Ovary (tissue), 9 donors: Measurements from ENCODE around the gene NUDT4. TPM values are rescaled to one million over a fixed set of nuclear protein-coding genes. Genes with fewer than 3 reads are reported as not detected.

ENCODE experiments used
- DNase-seq, 5 donors: peaks; one replicate each; pipeline ENCODE4 v3.0.0-alpha.2; 2019 to 2020
- H3K27ac ChIP-seq, 2 donors: fragments of 200-600 bp; one replicate each; pipeline versions ENCODE4 v1.5.1 to v1.8.0; 2019 to 2022
- H3K27me3 ChIP-seq: fragments of 200-600 bp; one replicate; pipeline ENCODE4 v1.8.0; 2022
- H3K36me3 ChIP-seq: fragments of 200-600 bp; sonication (generic); one replicate; pipeline ENCODE4 v1.5.1; 2019
- H3K4me1 ChIP-seq: one replicate; pipeline ENCODE4 v1.8.1; 2013; ENCODE audit warnings: mild to moderate bottlenecking, moderate library complexity; ENCODE audit not compliant: insufficient read depth
- H3K4me3 ChIP-seq: fragments of 200-600 bp; sonication (generic); one replicate; pipeline ENCODE4 v1.5.1; 2017
- H3K9me3 ChIP-seq, 2 donors: fragments of 200-600 bp in 1 of 2; sonication (generic) in 1 of 2; one replicate each; pipeline versions ENCODE4 v1.5.1 to v1.8.1; 2013 to 2019; ENCODE audit warnings: mild to moderate bottlenecking in 1 of 2, moderate library complexity in 1 of 2
- CTCF ChIP-seq, 3 donors: fragments of 450-650 bp in 2 of 3; fragments of 200-600 bp in 1 of 3; IDR thresholded peaks; one replicate each; pipeline versions ENCODE4 v1.5.1 to v1.8.0; 2016 to 2022; ENCODE audit warnings: antibody characterized with exemption in 3 of 3, mild to moderate bottlenecking in 1 of 3
- EP300 ChIP-seq: sonication (generic); formaldehyde crosslinking; IDR thresholded peaks from one replicate; pipeline ENCODE4 v1.6.1; 2017; ENCODE audit warnings: antibody characterized with exemption
- POLR2A ChIP-seq: fragments of 450-650 bp; IDR thresholded peaks from one replicate; pipeline ENCODE4 v1.6.1; 2017; ENCODE audit warnings: antibody characterized with exemption, mild to moderate bottlenecking, moderate library complexity
- WGBS, 3 donors: extraction: QIAGEN DNeasy Blood & Tissue Kit in 1 of 3; methylation state at CpG; one replicate each; pipeline versions ENCODE4 v1.1.5 to v1.1.7; 2013 to 2017; 5-methylcytosine and 5-hydroxymethylcytosine counted together
- intact Hi-C, 4 donors: fragments of 100-400 bp; cut with DNase I; formaldehyde crosslinking; loops; one replicate each; pipeline versions ENCODE4 v1.11.0 to v1.15.1; 2022 to 2023
- polyA plus RNA-seq, 2 donors: library from polyadenylated mRNA; stranded (reverse); fragments of 200-250 nt in 1 of 2; fragments of 350-450 nt in 1 of 2; fragmentation: Illumina TruSeq in 1 of 2; extraction: RNeasy Lipid Tissue Mini Kit (QIAGEN cat#74804) in 1 of 2; gene quantifications; one replicate each; pipeline ENCODE4 v1.2.3, GENCODE V29; 2013 to 2014
- total RNA-seq, 7 donors: library from RNA; depleted of rRNA in 2 of 7; stranded (reverse); fragments of >200 nt in 2 of 7; fragmentation: NEBNext Ultra II Directional in 3 of 7; extraction: Animal tissue kit (Norgen Biotek cat#: 25700) in 3 of 7; gene quantifications; one replicate each; pipeline versions ENCODE4 v1.1.0 to v1.2.4, GENCODE V29; 2016 to 2023
- donor health status: DM: no; HTN: no; CAD: no; lungs with moderate emphysema.
- donor health status: DM: no; HTN: no; CAD: no.
- donor health status: Bipolar disorder and iron deficiency.
- donor health status: DM: yes; HTN: yes; CAD: no.
- donor health status: DM: no; HTN: no; CAD: no.
- donor health status: DM: yes; HTN: yes; CAD: no.

Gene NUDT4
- total and polyA plus RNA-seq, 9 donors: 102 to 185 (median 141) TPM

DNA sequence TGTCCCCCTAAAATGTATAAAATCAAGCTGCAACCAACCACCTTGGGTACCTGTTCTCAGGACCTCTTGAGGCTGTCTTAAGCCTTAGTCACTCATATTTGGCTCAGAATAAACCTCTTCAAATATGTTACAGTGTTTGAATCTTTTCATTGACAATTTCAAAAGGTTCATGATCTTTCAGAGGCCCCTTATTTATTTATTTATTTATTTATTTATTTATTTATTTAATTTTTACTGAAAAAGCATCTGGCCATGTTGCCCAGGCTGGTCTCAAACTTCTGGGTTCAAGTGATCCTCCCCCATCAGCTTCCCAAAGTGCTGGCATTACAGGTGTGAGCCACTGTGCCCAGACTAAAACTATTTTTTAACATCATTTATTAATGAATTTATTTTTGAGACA is 8.2 kb upstream of the NUDT4 start:
- Histone ChIP-seq H3K4me1 (no peaks in the 10 kb centered on the region), H3K9me3 (no peaks in the 10 kb centered on the region), H3K36me3 (no peaks in the 10 kb centered on the region), H3K27ac (no peak overlapping the region), H3K27me3 (no peaks in the 10 kb centered on the region), H3K4me3 (no peak overlapping the region)
- TF ChIP-seq CTCF (IDR thresholded peaks at IDR 0.05) (no peak), EP300 (no peak), POLR2A (no peak)
- no peak for DNase-seq
- intact Hi-C loops: no loop called here

DNA sequence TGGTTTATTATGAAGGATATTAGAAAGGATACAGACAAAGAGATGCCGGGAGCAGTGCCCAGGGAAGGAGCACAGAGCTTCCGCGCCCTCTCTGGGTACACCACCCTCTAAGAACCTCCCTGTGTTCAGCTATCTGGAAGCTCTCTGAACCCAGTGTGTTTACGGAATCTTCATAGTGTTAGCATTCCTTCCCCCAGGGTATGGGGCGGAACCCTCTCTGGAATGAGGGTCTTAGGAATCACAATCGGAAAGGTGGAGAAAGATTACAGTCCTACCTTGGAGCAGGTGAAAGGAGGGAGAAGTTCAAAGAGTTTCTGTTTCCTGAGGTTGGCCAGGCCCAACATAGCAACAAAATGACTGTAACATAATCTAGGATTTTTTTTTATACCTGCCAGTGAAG is 6.8 kb upstream of the NUDT4 start:
- no peak for DNase-seq
- TF ChIP-seq POLR2A (no peak), CTCF (IDR thresholded peaks at IDR 0.05) (no peak), EP300 (no peak)
- WGBS, 3 donors: 95 to 97% (median 96%) methylated on average over 6 of the region's 6 CpGs
- H3K36me3 ChIP-seq: no peaks in the 10 kb centered on the region
- H3K4me3 ChIP-seq: no peak overlapping the region
- no peaks in the 10 kb centered on the region for H3K9me3 ChIP-seq
- peaks cover 3% of the 10 kb centered on the region for H3K4me1 ChIP-seq
- no peaks in the 10 kb centered on the region for H3K27me3 ChIP-seq
- no peak overlapping the region for H3K27ac ChIP-seq
- intact Hi-C loops: no loop called here

- intact Hi-C loops: no loop called here
- TF ChIP-seq EP300: no peak
- TF ChIP-seq POLR2A: no peak
- no peak for TF ChIP-seq CTCF (IDR thresholded peaks at IDR 0.05)
- 87 to 93% (median 91%) methylated on average over 2 of the region's 2 CpGs for WGBS, 3 donors
- H3K27ac ChIP-seq: no peak overlapping the region
- no peak for DNase-seq
- no peaks in the 10 kb centered on the region for H3K9me3 ChIP-seq
- H3K27me3 ChIP-seq: no peaks in the 10 kb centered on the region
- peaks cover 6% of the 10 kb centered on the region for H3K4me1 ChIP-seq
- H3K36me3 ChIP-seq: no peaks in the 10 kb centered on the region
- H3K4me3 ChIP-seq: no peak overlapping the region
Observed at GRCh38 chr12:93373961-93374656, 3.6 kb upstream of the NUDT4 start.

DNA sequence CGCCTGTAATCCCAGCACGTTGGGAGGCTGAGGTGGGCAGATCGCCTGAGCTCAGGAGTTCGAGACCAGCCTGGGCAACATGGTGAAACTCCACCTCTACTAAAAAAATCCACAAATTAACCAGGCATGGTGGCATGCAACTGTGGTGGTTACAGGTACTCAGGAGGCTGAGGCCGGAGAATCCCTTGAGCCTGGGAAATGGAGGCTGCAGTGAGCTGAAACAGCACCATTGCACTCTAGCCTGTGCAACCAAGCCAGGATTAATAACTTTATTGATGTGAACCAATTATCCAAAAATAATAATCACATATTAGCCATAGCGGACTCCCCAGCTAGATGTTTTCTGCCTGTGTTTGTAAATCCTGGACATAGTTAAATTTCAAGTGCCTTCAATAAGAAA is 1.8 kb upstream of the NUDT4 start:
- H3K4me1 ChIP-seq: peaks cover 6% of the 10 kb centered on the region
- no peak for DNase-seq
- WGBS, 3 donors: 91 to 96% (median 92%) methylated on average over 6 of the region's 6 CpGs
- peak overlapping the region in 1 of 2 donors; percentile 89 for H3K27ac ChIP-seq
- no peaks in the 10 kb centered on the region for H3K36me3 ChIP-seq
- no peak overlapping the region for H3K4me3 ChIP-seq
- intact Hi-C loops: loop anchor here in 1 of 4 donors (5.0 kb wide), 1 partner anchor 374 kb away; no protein-coding TSS in a partner anchor
- H3K9me3 ChIP-seq: no peaks in the 10 kb centered on the region
- TF ChIP-seq CTCF (IDR thresholded peaks at IDR 0.05) (no peak), EP300 (no peak), POLR2A (no peak)
- no peaks in the 10 kb centered on the region for H3K27me3 ChIP-seq
